H1 (cell line): Measurements from ENCODE around the gene TMBIM4.
A peak's percentile ranks its signal among the peaks of the same experiment; 100 is the strongest.

Experiments used
- CHD2 ChIP-seq: IDR thresholded peaks from 2 replicates; pipeline ENCODE4 v1.6.1; 2012; ENCODE audit warnings: low read length, improper control_type of control experiment
- CTCF ChIP-seq, 3 experiments: IDR thresholded peaks; 1 replicate in 2 of 3; 2 replicates in 1 of 3; pipeline versions ENCODE4 v1.5.1 to v1.6.1; 2011; ENCODE audit warnings: low read length in 3 of 3, mild to moderate bottlenecking in 3 of 3, inconsistent platforms in 2 of 3, low read depth in 1 of 3, moderate library complexity in 1 of 3; ENCODE audit not compliant: insufficient read depth in 1 of 3; ENCODE audit errors: control extremely low read depth in 1 of 3
- EZH2 ChIP-seq: fragments of 200-600 bp; sonication (generic); IDR thresholded peaks from 2 replicates; pipeline ENCODE4 v1.7.1; 2012; ENCODE audit warnings: low read depth, mild to moderate bottlenecking, moderate library complexity, low read length, inconsistent platforms; ENCODE audit not compliant: severe bottlenecking
- POLR2AphosphoS5 ChIP-seq: IDR thresholded peaks from 2 replicates; pipeline ENCODE4 v1.6.1; 2011; ENCODE audit warnings: low read depth, low read length
- TCF12 ChIP-seq: IDR thresholded peaks from 2 replicates; pipeline ENCODE4 v1.6.1; 2011; ENCODE audit warnings: low read depth, mild to moderate bottlenecking, low read length

GRCh38 chr12:66130267-66131066 is 39.3 kb downstream of the TMBIM4 start, which contains the start of gene LLPH:
- TF ChIP-seq POLR2AphosphoS5 (peak; percentile 67), TCF12 (no peak), EZH2 (no peak), CTCF (IDR thresholded peaks at IDR 0.05; ENCODE audit: control extremely low read depth in 1 of 3, insufficient read depth in 1 of 3, low read depth in 1 of 3, low read length in 3 of 3) (no peak), CHD2 (no peak)
